IMR-90 (cell line): Measurements from ENCODE around the gene SCAMP4.

ENCODE experiments used
- CHD1 ChIP-seq: IDR thresholded peaks from 2 replicates; pipeline ENCODE4 v1.6.1; 2012; ENCODE audit warnings: low read depth, low read length, improper control_type of control experiment
- MAFK ChIP-seq: IDR thresholded peaks from 2 replicates; pipeline ENCODE4 v1.6.1; 2012; ENCODE audit warnings: low read depth, low read length, improper control_type of control experiment
- MXI1 ChIP-seq: IDR thresholded peaks from 2 replicates; pipeline ENCODE4 v1.6.1; 2012; ENCODE audit warnings: low read depth, mild to moderate bottlenecking, low read length, moderate library complexity, borderline replicate concordance
- POLR2A ChIP-seq: IDR thresholded peaks from 2 replicates; pipeline ENCODE4 v1.6.1; 2012; ENCODE audit warnings: mild to moderate bottlenecking, low read depth, low read length
- RAD21 ChIP-seq: IDR thresholded peaks from 2 replicates; pipeline ENCODE4 v1.6.1; 2012; ENCODE audit warnings: low read length, improper control_type of control experiment
- RCOR1 ChIP-seq: IDR thresholded peaks from 2 replicates; pipeline ENCODE4 v1.6.1; 2012; ENCODE audit warnings: mild to moderate bottlenecking, low read length, improper control_type of control experiment; ENCODE audit not compliant: insufficient replicate concordance
- TF ChIP-seq, protein P1 (sequence below): conservative IDR thresholded peaks from 2 replicates; pipeline ENCODE4 v1.5.1; 2012; ENCODE audit warnings: mild to moderate bottlenecking, low read depth, low read length, improper control_type of control experiment

DNA sequence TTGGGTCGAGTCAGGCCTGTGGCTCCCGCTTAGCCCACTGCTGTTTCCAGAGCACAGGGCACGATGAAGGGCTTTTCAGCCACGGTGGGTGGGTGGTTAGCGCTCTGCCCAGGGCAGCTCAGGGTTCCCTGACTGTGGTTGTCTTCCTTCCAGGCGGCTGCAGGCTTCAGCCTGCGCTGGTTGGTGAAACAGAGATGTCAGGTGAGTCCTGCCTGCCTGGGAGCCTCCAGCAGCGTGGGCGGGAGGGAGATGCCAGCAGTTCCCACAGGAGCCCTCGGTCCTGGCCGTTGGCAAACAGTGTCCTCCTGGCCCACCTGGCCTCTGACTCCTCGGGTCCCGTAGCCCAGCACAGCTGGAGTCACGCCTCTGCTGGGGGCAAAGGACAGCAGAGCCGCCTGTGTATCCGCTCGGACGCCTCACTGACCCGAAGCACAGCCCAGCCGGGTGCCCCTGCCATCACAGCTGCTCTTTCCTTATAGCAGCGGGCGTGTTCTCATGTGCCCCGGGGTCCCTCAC lies 9.7 kb downstream of the SCAMP4 start:
- TF ChIP-seq, protein P1, sequence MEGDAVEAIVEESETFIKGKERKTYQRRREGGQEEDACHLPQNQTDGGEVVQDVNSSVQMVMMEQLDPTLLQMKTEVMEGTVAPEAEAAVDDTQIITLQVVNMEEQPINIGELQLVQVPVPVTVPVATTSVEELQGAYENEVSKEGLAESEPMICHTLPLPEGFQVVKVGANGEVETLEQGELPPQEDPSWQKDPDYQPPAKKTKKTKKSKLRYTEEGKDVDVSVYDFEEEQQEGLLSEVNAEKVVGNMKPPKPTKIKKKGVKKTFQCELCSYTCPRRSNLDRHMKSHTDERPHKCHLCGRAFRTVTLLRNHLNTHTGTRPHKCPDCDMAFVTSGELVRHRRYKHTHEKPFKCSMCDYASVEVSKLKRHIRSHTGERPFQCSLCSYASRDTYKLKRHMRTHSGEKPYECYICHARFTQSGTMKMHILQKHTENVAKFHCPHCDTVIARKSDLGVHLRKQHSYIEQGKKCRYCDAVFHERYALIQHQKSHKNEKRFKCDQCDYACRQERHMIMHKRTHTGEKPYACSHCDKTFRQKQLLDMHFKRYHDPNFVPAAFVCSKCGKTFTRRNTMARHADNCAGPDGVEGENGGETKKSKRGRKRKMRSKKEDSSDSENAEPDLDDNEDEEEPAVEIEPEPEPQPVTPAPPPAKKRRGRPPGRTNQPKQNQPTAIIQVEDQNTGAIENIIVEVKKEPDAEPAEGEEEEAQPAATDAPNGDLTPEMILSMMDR: no peak
- no peak for TF ChIP-seq RAD21
- TF ChIP-seq RCOR1: no peak
- TF ChIP-seq CHD1: no peak
- no peak for TF ChIP-seq POLR2A
- no peak for TF ChIP-seq MAFK
- no peak for TF ChIP-seq MXI1
